OCI-LY3 (cell line): ENCODE results near the gene AHDC1.

Experiments used
- H2AFZ ChIP-seq: fragments of 200-600, 300-600 bp; shearing (Covaris generic); 2 replicates; pipeline ENCODE4 v1.6.0; 2014; ENCODE audit warnings: antibody characterized with exemption, low read depth, low read length
- H3K27ac ChIP-seq: fragments of 200-600, 300-600 bp; sonication (generic); 2 replicates; pipeline ENCODE4 v1.5.1; 2014; ENCODE audit warnings: mild to moderate bottlenecking, low read length, moderate library complexity, mixed read lengths
- H3K27me3 ChIP-seq: fragments of 200-600, 300-600 bp; sonication (generic); 2 replicates; pipeline ENCODE4 v1.6.1; 2014; ENCODE audit warnings: low read depth, low read length, mixed read lengths
- H3K36me3 ChIP-seq: fragments of 200-600, 300-600 bp; sonication (generic); replicated peaks from 2 replicates; pipeline ENCODE3; 2014; ENCODE audit warnings: low read depth, low read length, mixed read lengths
- H3K4me1 ChIP-seq: fragments of 300-600, 200-600 bp; sonication (generic); 2 replicates; pipeline ENCODE4 v1.6.1; 2014; ENCODE audit warnings: low read length, mixed read lengths
- H3K4me2 ChIP-seq: fragments of 200-600, 300-600 bp; sonication (generic); 2 replicates; pipeline ENCODE4 v1.6.1; 2014; ENCODE audit warnings: low read length, mixed read lengths
- H3K4me3 ChIP-seq: fragments of 300-600, 200-600 bp; sonication (generic); 2 replicates; pipeline ENCODE4 v1.5.1; 2014; ENCODE audit warnings: antibody characterized with exemption, mild to moderate bottlenecking, low read length, moderate library complexity
- H3K79me2 ChIP-seq: fragments of 300-600, 200-600 bp; shearing (Covaris generic); 2 replicates; pipeline ENCODE4 v1.6.1; 2014; ENCODE audit warnings: mild to moderate bottlenecking, low read length, mixed read lengths
- H3K9ac ChIP-seq: fragments of 300-600, 200-600 bp; shearing (Covaris generic); 2 replicates; pipeline ENCODE4 v1.6.0; 2014; ENCODE audit warnings: mild to moderate bottlenecking, low read length, moderate library complexity
- H3K9me3 ChIP-seq: fragments of 200-600, 300-600 bp; shearing (Covaris generic); 2 replicates; pipeline ENCODE4 v1.6.1; 2014; ENCODE audit warnings: low read length, mixed read lengths; ENCODE audit not compliant: insufficient read depth
- H4K20me1 ChIP-seq: fragments of 200-600, 300-600 bp; sonication (generic); 2 replicates; pipeline ENCODE4 v1.6.1; 2016; ENCODE audit warnings: low read length, mixed read lengths; ENCODE audit not compliant: insufficient read depth
- CTCF ChIP-seq: fragments of 200-600, 300-600 bp; sonication (generic); IDR thresholded peaks from 2 replicates; pipeline ENCODE4 v1.5.1; 2014; ENCODE audit warnings: antibody characterized with exemption, low read length, low read depth
- EZH2phosphoT487 ChIP-seq: fragments of 200-600 bp; shearing (Covaris generic); IDR thresholded peaks from 2 replicates; pipeline ENCODE4 v1.6.1; 2018; ENCODE audit warnings: antibody characterized with exemption, mixed run types, low read depth

Gene AHDC1

GRCh38 chr1:27564710-27565649, 39.0 kb downstream of the AHDC1 start:
- Histone ChIP-seq H3K4me1 (0 out of 2 replicates have a peak, but pooled peaks cover 3% of the 10 kb centered on the region), H3K4me2 (no peak overlapping the region)

GRCh38 chr1:27563591-27564471, 40.1 kb downstream of the AHDC1 start:
- H3K4me1 ChIP-seq, result no peaks in the 10 kb centered on the region
- H3K4me3 ChIP-seq, result no peak overlapping the region
- H3K27ac ChIP-seq, result no peak overlapping the region
- H2AFZ ChIP-seq, result no peak overlapping the region
- H3K36me3 ChIP-seq, result no peaks in the 10 kb centered on the region
- no peak overlapping the region for H3K9ac ChIP-seq
- no peaks in the 10 kb centered on the region for H3K79me2 ChIP-seq
- H4K20me1 ChIP-seq, result 0 out of 2 replicates have a peak, but pooled peaks cover 4% of the 10 kb centered on the region
- no peaks in the 10 kb centered on the region for H3K27me3 ChIP-seq
- TF ChIP-seq EZH2phosphoT487, result no peak
- no peak for TF ChIP-seq CTCF
- no peaks in the 10 kb centered on the region for H3K9me3 ChIP-seq
- H3K4me2 ChIP-seq, result no peak overlapping the region

More at GRCh38 chr1:27564710-27565649, 39.0 kb downstream of the AHDC1 start:
- no peaks in the 10 kb centered on the region for H3K36me3 ChIP-seq
- no peak overlapping the region for H3K4me3 ChIP-seq
- no peak overlapping the region for H3K27ac ChIP-seq
- H3K27me3 ChIP-seq, result 0 out of 2 replicates have a peak, but pooled peaks cover 3% of the 10 kb centered on the region
- H3K79me2 ChIP-seq, result no peaks in the 10 kb centered on the region
- 0 out of 2 replicates have a peak, but pooled peaks cover 4% of the 10 kb centered on the region for H4K20me1 ChIP-seq
- no peaks in the 10 kb centered on the region for H3K9me3 ChIP-seq
- TF ChIP-seq EZH2phosphoT487, result no peak
- no peak for TF ChIP-seq CTCF
- H2AFZ ChIP-seq, result no peak overlapping the region
- H3K9ac ChIP-seq, result no peak overlapping the region

- Histone ChIP-seq H3K9ac (no peak overlapping the region), H3K4me1 (no peaks in the 10 kb centered on the region), H3K36me3 (no peaks in the 10 kb centered on the region), H3K27ac (no peak overlapping the region), H3K9me3 (no peaks in the 10 kb centered on the region), H3K27me3 (no peaks in the 10 kb centered on the region), H3K4me3 (no peak overlapping the region), H3K79me2 (no peaks in the 10 kb centered on the region), H3K4me2 (no peak overlapping the region), H2AFZ (no peak overlapping the region), H4K20me1 (0 out of 2 replicates have a peak, but pooled peaks cover 4% of the 10 kb centered on the region)
- TF ChIP-seq EZH2phosphoT487 (no peak), CTCF (no peak)
Measured at GRCh38 chr1:27563341-27563590, 40.7 kb downstream of the AHDC1 start.
